Trophoblast cell (in vitro differentiated cells and primary cell): ENCODE measurements around the gene IGFN1.

ENCODE experiments used
- DNase-seq, 2 donors: peaks; one replicate each; pipeline ENCODE4 v3.0.0-alpha.2; 2016
- H2AFZ ChIP-seq: 2 replicates; pipeline ENCODE4 v1.6.1; 2013; ENCODE audit warnings: low read length, moderate library complexity, mild to moderate bottlenecking; ENCODE audit not compliant: insufficient read depth, poor library complexity
- H2AK5ac ChIP-seq: 2 replicates; pipeline ENCODE4 v1.6.1; 2013; ENCODE audit warnings: mild to moderate bottlenecking, low read length
- H2BK120ac ChIP-seq: 2 replicates; pipeline ENCODE4 v1.6.1; 2013; ENCODE audit warnings: low read length, mild to moderate bottlenecking, moderate library complexity; ENCODE audit not compliant: insufficient read depth, poor library complexity
- H2BK12ac ChIP-seq: 2 replicates; pipeline ENCODE4 v1.6.1; 2013; ENCODE audit warnings: mild to moderate bottlenecking, low read length, moderate library complexity
- H2BK5ac ChIP-seq: 2 replicates; pipeline ENCODE4 v1.6.1; 2013; ENCODE audit warnings: low read length, low read depth, moderate library complexity, mild to moderate bottlenecking; ENCODE audit not compliant: poor library complexity
- H3K14ac ChIP-seq: 2 replicates; pipeline ENCODE4 v1.6.1; 2013; ENCODE audit warnings: mild to moderate bottlenecking, low read length
- H3K18ac ChIP-seq: 2 replicates; pipeline ENCODE4 v1.6.1; 2013; ENCODE audit warnings: mild to moderate bottlenecking, low read length
- H3K23ac ChIP-seq: 2 replicates; pipeline ENCODE4 v1.6.1; 2013; ENCODE audit warnings: low read length
- H3K27ac ChIP-seq: 2 replicates; pipeline ENCODE4 v1.5.1; 2013; ENCODE audit warnings: low read depth, mild to moderate bottlenecking, inconsistent platforms, low read length, moderate library complexity
- H3K27me3 ChIP-seq: 2 replicates; pipeline ENCODE4 v1.6.1; 2013; ENCODE audit warnings: inconsistent platforms, mild to moderate bottlenecking, low read length, moderate library complexity; ENCODE audit not compliant: insufficient read depth
- H3K36me3 ChIP-seq, 2 experiments: 1 replicate in 1 of 2; 2 replicates in 1 of 2; pipeline ENCODE4 v1.6.1; 2013; ENCODE audit warnings: low read length in 2 of 2, mild to moderate bottlenecking in 2 of 2, moderate library complexity in 1 of 2; ENCODE audit not compliant: insufficient read depth in 2 of 2, control insufficient read depth in 1 of 2
- H3K4ac ChIP-seq: 2 replicates; pipeline ENCODE4 v1.6.1; 2013; ENCODE audit warnings: low read depth, mild to moderate bottlenecking, low read length, moderate library complexity
- H3K4me1 ChIP-seq, 2 experiments: 1 replicate in 1 of 2; 2 replicates in 1 of 2; pipeline ENCODE4 v1.6.1; 2013; ENCODE audit warnings: low read length in 2 of 2, mild to moderate bottlenecking in 2 of 2, moderate library complexity in 1 of 2; ENCODE audit not compliant: insufficient read depth in 2 of 2, control insufficient read depth in 1 of 2
- H3K4me2 ChIP-seq: 2 replicates; pipeline ENCODE4 v1.6.1; 2013; ENCODE audit warnings: inconsistent platforms, mild to moderate bottlenecking, low read length, moderate library complexity
- H3K4me3 ChIP-seq: 2 replicates; pipeline ENCODE4 v1.5.1; 2013; ENCODE audit warnings: mild to moderate bottlenecking, low read depth, low read length, inconsistent platforms
- H3K79me1 ChIP-seq: one replicate; pipeline ENCODE4 v1.6.1; 2013; ENCODE audit warnings: low read length
- H3K79me2 ChIP-seq: 2 replicates; pipeline ENCODE4 v1.6.1; 2013; ENCODE audit warnings: low read length, mild to moderate bottlenecking; ENCODE audit not compliant: control insufficient read depth, insufficient read depth, poor library complexity
- H3K9ac ChIP-seq: 2 replicates; pipeline ENCODE4 v1.6.1; 2013; ENCODE audit warnings: mild to moderate bottlenecking, low read length
- H3K9me3 ChIP-seq: 2 replicates; pipeline ENCODE4 v1.6.1; 2013; ENCODE audit warnings: low read depth, mild to moderate bottlenecking, control low read depth, inconsistent platforms, low read length; ENCODE audit not compliant: insufficient read depth
- H4K12ac ChIP-seq: 2 replicates; pipeline ENCODE4 v1.6.1; 2013; ENCODE audit warnings: low read depth, mild to moderate bottlenecking, low read length, moderate library complexity
- H4K8ac ChIP-seq: 2 replicates; pipeline ENCODE4 v1.6.1; 2013; ENCODE audit warnings: low read depth, mild to moderate bottlenecking, low read length, moderate library complexity
- H4K91ac ChIP-seq: one replicate; pipeline ENCODE4 v1.6.1; 2013; ENCODE audit warnings: low read depth, mild to moderate bottlenecking, low read length, moderate library complexity
- WGBS: extraction: QIAGEN DNeasy Blood & Tissue Kit; methylation state at CpG from one replicate; pipeline ENCODE4 v1.1.7; 2013; ENCODE audit warnings: missing lambda C conversion rate; ENCODE audit not compliant: insufficient read length, insufficient coverage; ENCODE audit errors: extremely low coverage; 5-methylcytosine and 5-hydroxymethylcytosine counted together

IGFN1 gene

DNA sequence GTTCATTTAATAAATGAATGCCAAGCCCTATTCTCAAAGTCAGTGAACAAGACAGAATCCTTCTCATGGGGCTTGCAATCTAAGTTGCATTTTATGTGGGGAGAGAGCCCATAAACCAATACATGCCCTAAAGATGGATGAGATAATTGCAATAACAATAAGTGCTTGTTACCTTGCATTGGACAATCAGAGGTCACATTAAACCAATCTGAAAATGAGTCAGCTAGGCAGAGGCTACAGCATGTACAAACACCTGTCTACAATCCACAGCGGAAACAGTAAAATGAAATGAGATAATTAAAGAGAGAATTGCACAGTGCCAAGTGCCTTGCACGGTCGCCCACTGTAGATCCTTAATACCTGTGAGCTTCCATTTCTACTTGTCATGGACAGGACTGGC, 7.4 kb upstream of the IGFN1 start:
- H3K23ac ChIP-seq = no peak overlapping the region
- no peaks in the 10 kb centered on the region for H3K27me3 ChIP-seq
- H2BK5ac ChIP-seq = no peak overlapping the region
- peaks cover 4 to 9% of the 10 kb centered on the region in 2 experiments for H3K4me1 ChIP-seq
- H3K14ac ChIP-seq = no peak overlapping the region
- H3K4me3 ChIP-seq = no peak overlapping the region
- peaks cover 7% of the 10 kb centered on the region for H3K9me3 ChIP-seq
- DNase-seq = no peak
- no peak overlapping the region for H3K4ac ChIP-seq
- H3K79me1 ChIP-seq = peaks cover 9% of the 10 kb centered on the region
- H3K27ac ChIP-seq = no peak overlapping the region
- H3K36me3 ChIP-seq = no peaks in the 10 kb centered on the region
- no peak overlapping the region for H3K18ac ChIP-seq
- no peak overlapping the region for H2BK120ac ChIP-seq
- H3K4me2 ChIP-seq = no peak overlapping the region
- peak overlapping the region; percentile 73 for H2AK5ac ChIP-seq
- WGBS = no CpG with 5 or more reads among the region's 3 CpGs
- H3K79me2 ChIP-seq = no peaks in the 10 kb centered on the region
- no peak overlapping the region for H2BK12ac ChIP-seq
- H4K91ac ChIP-seq = peak overlapping the region; percentile 11
- no peak overlapping the region for H2AFZ ChIP-seq
- H3K9ac ChIP-seq = no peak overlapping the region
- H4K8ac ChIP-seq = no peak overlapping the region
- no peak overlapping the region for H4K12ac ChIP-seq

DNA sequence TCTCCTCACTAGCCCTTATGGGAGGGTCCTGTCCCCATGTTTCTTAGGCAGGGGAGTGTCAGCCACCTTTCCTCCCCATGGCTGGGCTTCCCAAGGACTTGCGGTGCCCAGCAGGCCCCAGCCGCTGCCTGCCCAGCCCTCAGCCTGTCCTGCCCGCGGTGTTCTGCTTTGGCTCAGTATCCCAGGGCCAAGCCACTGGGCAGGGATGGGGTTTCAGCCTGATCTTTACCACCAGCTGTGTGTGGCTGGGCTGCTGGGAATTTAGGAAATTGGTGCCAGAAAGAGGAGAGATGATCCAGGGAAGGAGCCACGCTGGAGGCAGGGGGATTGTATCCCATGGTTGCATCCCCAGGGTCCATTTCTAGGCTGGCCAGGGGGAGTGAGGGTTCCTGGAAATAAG, 6.9 kb upstream of the IGFN1 start:
- H4K12ac ChIP-seq = no peak overlapping the region
- H4K8ac ChIP-seq = no peak overlapping the region
- H3K4me3 ChIP-seq = no peak overlapping the region
- peak overlapping the region; percentile 73 for H2AK5ac ChIP-seq
- H3K9ac ChIP-seq = no peak overlapping the region
- no peaks in the 10 kb centered on the region for H3K36me3 ChIP-seq
- no peak overlapping the region for H3K4ac ChIP-seq
- H2BK120ac ChIP-seq = peak overlapping the region; percentile 16
- no peak overlapping the region for H2AFZ ChIP-seq
- peaks cover 4 to 9% of the 10 kb centered on the region in 2 experiments for H3K4me1 ChIP-seq
- H3K79me2 ChIP-seq = no peaks in the 10 kb centered on the region
- peak overlapping the region; percentile 19 for H2BK12ac ChIP-seq
- H3K18ac ChIP-seq = peak overlapping the region; percentile 62
- peaks cover 7% of the 10 kb centered on the region for H3K9me3 ChIP-seq
- peak overlapping the region; percentile 11 for H4K91ac ChIP-seq
- H3K27me3 ChIP-seq = no peaks in the 10 kb centered on the region
- no CpG with 5 or more reads among the region's 5 CpGs for WGBS
- no peak overlapping the region for H3K4me2 ChIP-seq
- peak overlapping the region; percentile 24 for H2BK5ac ChIP-seq
- peaks cover 9% of the 10 kb centered on the region for H3K79me1 ChIP-seq
- no peak overlapping the region for H3K27ac ChIP-seq
- H3K14ac ChIP-seq = peak overlapping the region; percentile 58
- no peak overlapping the region for H3K23ac ChIP-seq
- DNase-seq = no peak

DNA sequence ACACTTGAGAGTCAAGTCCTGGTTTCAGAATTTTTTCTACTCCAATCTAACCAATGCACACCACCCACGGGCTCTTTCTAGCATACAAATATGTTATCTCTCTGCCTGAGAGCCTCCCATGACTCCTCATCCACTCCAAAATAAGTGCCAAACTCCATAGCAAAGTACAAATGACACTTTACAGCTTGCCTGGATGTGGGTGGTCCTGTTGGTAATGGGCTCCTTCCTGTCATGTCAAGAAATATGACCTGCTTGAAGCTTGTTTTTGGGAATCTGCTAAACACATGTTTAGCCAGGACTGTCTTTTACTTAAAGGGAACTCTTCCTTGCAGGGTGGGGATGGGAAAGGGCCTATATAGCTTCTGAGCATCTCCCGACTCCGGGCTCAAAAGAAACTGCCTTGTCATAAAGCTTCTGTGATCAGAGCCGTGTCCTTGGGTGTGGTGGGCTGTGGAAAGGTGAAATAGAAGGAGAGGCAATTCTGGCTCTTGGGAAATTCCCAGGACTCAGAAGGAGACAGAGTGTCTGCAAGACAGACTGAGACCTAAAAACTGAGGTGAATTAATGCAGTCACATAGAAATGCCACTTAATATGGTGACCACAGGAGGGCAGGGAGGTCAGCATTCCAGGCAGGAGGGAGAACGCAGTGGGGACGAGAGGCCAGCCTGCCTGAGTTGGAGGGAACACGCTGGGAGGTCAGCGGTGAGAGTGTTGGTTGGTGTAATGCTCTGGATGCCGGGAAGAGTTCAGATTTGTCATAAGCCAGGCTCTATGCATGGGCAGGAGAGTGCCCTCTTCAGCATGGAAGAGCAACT, 6.1 kb upstream of the IGFN1 start:
- WGBS = no CpG with 5 or more reads among the region's 9 CpGs
- H3K4me3 ChIP-seq = no peak overlapping the region
- H4K8ac ChIP-seq = no peak overlapping the region
- H2AK5ac ChIP-seq = no peak overlapping the region
- H4K12ac ChIP-seq = no peak overlapping the region
- no peak overlapping the region for H2BK5ac ChIP-seq
- H3K27ac ChIP-seq = no peak overlapping the region
- no peak overlapping the region for H3K23ac ChIP-seq
- peak overlapping the region; percentile 16 for H2BK120ac ChIP-seq
- H3K4me1 ChIP-seq = peaks cover 4 to 9% of the 10 kb centered on the region in 2 experiments
- peaks cover 9% of the 10 kb centered on the region for H3K79me1 ChIP-seq
- H2BK12ac ChIP-seq = no peak overlapping the region
- no peak overlapping the region for H3K4ac ChIP-seq
- H3K14ac ChIP-seq = no peak overlapping the region
- H4K91ac ChIP-seq = no peak overlapping the region
- no peak overlapping the region for H3K4me2 ChIP-seq
- no peaks in the 10 kb centered on the region for H3K36me3 ChIP-seq
- H3K18ac ChIP-seq = no peak overlapping the region
- DNase-seq = peak; percentile 23 to 65
- no peak overlapping the region for H3K9ac ChIP-seq
- H3K79me2 ChIP-seq = no peaks in the 10 kb centered on the region
- H3K9me3 ChIP-seq = peaks cover 2% of the 10 kb centered on the region
- H2AFZ ChIP-seq = no peak overlapping the region
- no peaks in the 10 kb centered on the region for H3K27me3 ChIP-seq

DNA sequence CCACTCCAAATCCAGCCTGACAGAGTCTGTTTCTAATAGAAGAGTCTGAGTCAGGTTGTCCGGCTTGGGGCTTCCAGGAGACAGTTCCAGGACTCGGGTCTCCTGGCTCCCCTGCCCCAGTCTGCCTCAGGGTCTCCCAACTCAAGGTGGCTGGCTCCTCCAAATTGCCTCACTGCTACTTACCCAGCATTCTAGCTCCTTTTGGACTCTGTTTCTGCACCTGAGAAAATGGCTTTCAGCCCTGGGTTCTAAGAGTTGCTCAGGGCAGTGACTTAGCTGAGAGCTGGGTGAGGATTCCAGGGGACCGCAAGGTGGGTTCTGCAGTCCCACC, 5.5 kb upstream of the IGFN1 start:
- H3K79me2 ChIP-seq = no peaks in the 10 kb centered on the region
- H2BK12ac ChIP-seq = peak overlapping the region; percentile 1
- no peak overlapping the region for H2BK5ac ChIP-seq
- no peak overlapping the region for H4K8ac ChIP-seq
- no peak overlapping the region for H3K9ac ChIP-seq
- peaks cover 4 to 9% of the 10 kb centered on the region in 2 experiments for H3K4me1 ChIP-seq
- H3K27ac ChIP-seq = peak overlapping the region; percentile 22
- no peaks in the 10 kb centered on the region for H3K36me3 ChIP-seq
- no peak overlapping the region for H4K12ac ChIP-seq
- WGBS = no CpG with 5 or more reads among the region's 3 CpGs
- H3K18ac ChIP-seq = no peak overlapping the region
- H3K79me1 ChIP-seq = peaks cover 9% of the 10 kb centered on the region
- H3K4me3 ChIP-seq = no peak overlapping the region
- H3K9me3 ChIP-seq = peaks cover 2% of the 10 kb centered on the region
- H2AFZ ChIP-seq = no peak overlapping the region
- H4K91ac ChIP-seq = peak overlapping the region; percentile 52
- no peak overlapping the region for H2AK5ac ChIP-seq
- H3K14ac ChIP-seq = no peak overlapping the region
- H3K27me3 ChIP-seq = no peaks in the 10 kb centered on the region
- DNase-seq = no peak
- H2BK120ac ChIP-seq = peak overlapping the region; percentile 64
- H3K4me2 ChIP-seq = no peak overlapping the region
- H3K23ac ChIP-seq = no peak overlapping the region
- H3K4ac ChIP-seq = no peak overlapping the region
